ENCODE measurements around the gene ALDH16A1.
A peak's percentile ranks its signal among the peaks of the same experiment; 100 is the strongest.

The ALDH16A1 gene

DNA sequence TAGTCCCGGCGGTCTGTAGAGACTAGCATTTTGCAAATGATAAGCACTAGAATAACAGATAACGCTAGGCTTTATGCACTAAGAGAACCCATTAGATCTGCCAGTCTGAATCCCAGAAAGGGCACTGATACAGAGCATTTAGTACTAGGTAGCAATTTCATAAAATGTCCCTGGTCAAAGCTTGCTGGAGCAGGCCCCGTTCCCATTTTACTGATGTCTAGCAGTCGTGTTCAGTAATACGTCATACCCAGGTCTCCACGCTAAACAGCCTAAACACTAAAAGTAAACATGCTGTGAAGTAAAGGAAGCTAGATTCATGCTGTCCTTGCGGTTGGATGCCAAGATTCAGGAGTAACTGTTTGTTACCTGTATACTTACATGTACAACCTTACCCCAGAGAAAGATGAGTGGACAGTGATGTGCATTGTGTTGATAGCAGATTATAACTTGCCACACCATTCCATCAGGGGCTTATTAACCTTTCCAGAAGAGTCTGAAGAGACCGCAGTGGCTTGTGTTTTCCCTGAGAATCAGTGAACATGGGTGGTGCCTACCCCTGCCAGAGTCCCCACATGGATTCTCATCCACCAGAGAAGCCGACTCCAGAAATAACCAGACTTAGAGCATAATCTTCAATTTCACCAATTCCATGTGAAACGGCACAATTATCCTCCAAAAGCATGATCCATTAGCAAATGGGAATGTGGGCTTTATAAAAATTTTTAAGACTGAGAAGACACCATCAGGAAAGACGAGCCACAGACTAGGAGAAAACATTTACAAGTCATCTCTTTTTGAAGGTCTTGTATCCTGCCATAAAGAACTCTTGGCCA lies 39.8 kb downstream of the ALDH16A1 start:
- no peak overlapping the region for H3K4me3 ChIP-seq (ENCODE audit: low read depth in 1 of 2, low read length in 2 of 2)
- H3K27ac ChIP-seq (ENCODE audit: low read length) = no peak overlapping the region
- H3K36me3 ChIP-seq (ENCODE audit: control insufficient read depth in 1 of 2, insufficient read depth in 2 of 2, low read length in 2 of 2) = peaks cover 42 to 55% of the 10 kb centered on the region in 2 donors
- no peaks in the 10 kb centered on the region for H3K27me3 ChIP-seq (ENCODE audit: low read depth, low read length)
- H3K4me1 ChIP-seq (ENCODE audit: control insufficient read depth in 1 of 2, insufficient read depth in 2 of 2, low read length in 2 of 2) = peaks cover 17 to 30% of the 10 kb centered on the region in 2 donors
- no peaks in the 10 kb centered on the region for H3K9me3 ChIP-seq (ENCODE audit: control insufficient read depth in 1 of 2, low read length in 2 of 2)

- Histone ChIP-seq H3K27me3 (ENCODE audit: low read depth, low read length) (no peaks in the 10 kb centered on the region), H3K4me1 (ENCODE audit: control insufficient read depth in 1 of 2, insufficient read depth in 2 of 2, low read length in 2 of 2) (peaks cover 20 to 42% of the 10 kb centered on the region in 2 donors), H3K27ac (ENCODE audit: low read length) (peak overlapping the region; percentile 99), H3K9me3 (ENCODE audit: control insufficient read depth in 1 of 2, low read length in 2 of 2) (no peaks in the 10 kb centered on the region), H3K4me3 (ENCODE audit: low read depth in 1 of 2, low read length in 2 of 2) (peak overlapping the region; percentile 92 to 97), H3K36me3 (ENCODE audit: control insufficient read depth in 1 of 2, insufficient read depth in 2 of 2, low read length in 2 of 2) (peaks cover 32 to 50% of the 10 kb centered on the region in 2 donors)
These were observed 43.6 kb downstream of the ALDH16A1 start for GRCh38 chr19:49496574-49497008.

DNA sequence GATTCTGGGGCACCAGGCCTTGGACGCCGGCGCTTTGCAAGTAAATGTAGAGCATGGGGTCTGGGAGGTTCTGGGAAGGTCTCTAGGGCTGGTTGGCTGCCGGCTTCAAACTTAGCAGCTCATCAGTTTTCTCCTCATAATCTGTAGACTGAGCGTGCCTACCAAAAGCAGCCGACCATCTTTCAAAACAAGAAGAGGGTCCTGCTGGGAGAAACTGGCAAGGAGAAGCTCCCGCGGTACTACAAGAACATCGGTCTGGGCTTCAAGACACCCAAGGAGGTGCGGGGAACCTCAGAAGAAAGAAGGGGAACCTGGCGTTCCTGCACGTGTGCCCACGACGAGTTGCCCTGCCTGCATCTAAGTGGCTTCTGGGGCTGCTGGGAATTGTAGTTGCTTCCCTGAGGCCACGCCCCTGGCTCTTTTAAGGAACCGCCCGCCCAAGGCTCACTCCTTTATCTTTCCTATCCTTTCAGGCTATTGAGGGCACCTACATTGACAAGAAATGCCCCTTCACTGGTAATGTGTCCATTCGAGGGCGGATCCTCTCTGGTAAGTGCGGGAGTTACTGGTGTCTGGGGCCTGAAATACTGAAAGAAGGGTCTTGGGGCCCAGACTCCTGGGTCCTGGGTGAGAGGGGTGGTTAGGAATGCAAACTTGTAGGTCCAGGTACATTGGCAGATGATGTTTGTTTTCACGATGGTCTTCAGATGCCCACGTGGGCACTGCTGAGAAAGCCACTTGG lies 44.2 kb downstream of the ALDH16A1 start:
- peak overlapping the region; percentile 92 to 97 for H3K4me3 ChIP-seq (ENCODE audit: low read depth in 1 of 2, low read length in 2 of 2)
- no peaks in the 10 kb centered on the region for H3K27me3 ChIP-seq (ENCODE audit: low read depth, low read length)
- H3K4me1 ChIP-seq (ENCODE audit: control insufficient read depth in 1 of 2, insufficient read depth in 2 of 2, low read length in 2 of 2) = peaks cover 20 to 42% of the 10 kb centered on the region in 2 donors
- no peaks in the 10 kb centered on the region for H3K9me3 ChIP-seq (ENCODE audit: control insufficient read depth in 1 of 2, low read length in 2 of 2)
- peaks cover 28 to 43% of the 10 kb centered on the region in 2 donors for H3K36me3 ChIP-seq (ENCODE audit: control insufficient read depth in 1 of 2, insufficient read depth in 2 of 2, low read length in 2 of 2)
- peak overlapping the region; percentile 99 for H3K27ac ChIP-seq (ENCODE audit: low read length)

DNA sequence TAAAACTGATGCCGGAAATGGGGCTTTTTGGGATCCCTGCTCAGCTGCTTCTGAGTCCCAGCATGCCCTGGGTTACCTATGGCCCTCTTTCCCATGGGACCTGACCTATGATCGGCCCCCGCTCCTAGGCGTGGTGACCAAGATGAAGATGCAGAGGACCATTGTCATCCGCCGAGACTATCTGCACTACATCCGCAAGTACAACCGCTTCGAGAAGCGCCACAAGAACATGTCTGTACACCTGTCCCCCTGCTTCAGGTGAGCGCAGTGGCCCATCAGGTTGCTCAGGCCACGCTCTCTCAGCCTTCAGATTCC lies 44.7 kb downstream of the ALDH16A1 start:
- H3K27ac ChIP-seq (ENCODE audit: low read length) = peak overlapping the region; percentile 99
- H3K4me1 ChIP-seq (ENCODE audit: control insufficient read depth in 1 of 2, insufficient read depth in 2 of 2, low read length in 2 of 2) = peaks cover 20 to 42% of the 10 kb centered on the region in 2 donors
- peak overlapping the region; percentile 92 to 97 for H3K4me3 ChIP-seq (ENCODE audit: low read depth in 1 of 2, low read length in 2 of 2)

DNA sequence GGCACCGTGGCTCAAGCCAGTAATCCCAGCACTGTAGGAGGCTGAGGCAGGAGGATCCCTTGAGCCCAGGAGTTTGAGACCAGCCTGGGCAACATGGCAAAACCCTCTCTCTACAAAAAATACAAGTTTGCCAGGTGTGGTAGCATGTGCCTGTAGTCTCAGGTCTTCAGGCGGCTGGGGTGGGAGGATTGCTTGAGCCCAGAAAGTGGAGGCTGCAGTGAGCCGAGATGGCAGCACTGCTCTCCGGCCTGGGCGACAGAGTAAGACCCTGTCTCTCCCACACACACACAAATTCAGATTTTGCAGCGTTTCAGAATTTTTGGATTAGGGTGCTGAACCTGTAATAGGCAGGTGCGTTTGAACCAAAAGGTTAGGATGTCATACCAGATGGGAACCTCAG lies 45.5 kb downstream of the ALDH16A1 start:
- Histone ChIP-seq H3K9me3 (ENCODE audit: control insufficient read depth in 1 of 2, low read length in 2 of 2) (no peaks in the 10 kb centered on the region), H3K4me3 (ENCODE audit: low read depth in 1 of 2, low read length in 2 of 2) (peak overlapping the region in 1 of 2 donors; percentile 5), H3K27ac (ENCODE audit: low read length) (no peak overlapping the region), H3K27me3 (ENCODE audit: low read depth, low read length) (no peaks in the 10 kb centered on the region), H3K4me1 (ENCODE audit: control insufficient read depth in 1 of 2, insufficient read depth in 2 of 2, low read length in 2 of 2) (peaks cover 20 to 42% of the 10 kb centered on the region in 2 donors), H3K36me3 (ENCODE audit: control insufficient read depth in 1 of 2, insufficient read depth in 2 of 2, low read length in 2 of 2) (peaks cover 20 to 32% of the 10 kb centered on the region in 2 donors)

More for the DNA sequence above, 44.7 kb downstream of the ALDH16A1 start:
- Histone ChIP-seq H3K36me3 (ENCODE audit: control insufficient read depth in 1 of 2, insufficient read depth in 2 of 2, low read length in 2 of 2) (peaks cover 23 to 38% of the 10 kb centered on the region in 2 donors), H3K9me3 (ENCODE audit: control insufficient read depth in 1 of 2, low read length in 2 of 2) (no peaks in the 10 kb centered on the region), H3K27me3 (ENCODE audit: low read depth, low read length) (no peaks in the 10 kb centered on the region)

DNA sequence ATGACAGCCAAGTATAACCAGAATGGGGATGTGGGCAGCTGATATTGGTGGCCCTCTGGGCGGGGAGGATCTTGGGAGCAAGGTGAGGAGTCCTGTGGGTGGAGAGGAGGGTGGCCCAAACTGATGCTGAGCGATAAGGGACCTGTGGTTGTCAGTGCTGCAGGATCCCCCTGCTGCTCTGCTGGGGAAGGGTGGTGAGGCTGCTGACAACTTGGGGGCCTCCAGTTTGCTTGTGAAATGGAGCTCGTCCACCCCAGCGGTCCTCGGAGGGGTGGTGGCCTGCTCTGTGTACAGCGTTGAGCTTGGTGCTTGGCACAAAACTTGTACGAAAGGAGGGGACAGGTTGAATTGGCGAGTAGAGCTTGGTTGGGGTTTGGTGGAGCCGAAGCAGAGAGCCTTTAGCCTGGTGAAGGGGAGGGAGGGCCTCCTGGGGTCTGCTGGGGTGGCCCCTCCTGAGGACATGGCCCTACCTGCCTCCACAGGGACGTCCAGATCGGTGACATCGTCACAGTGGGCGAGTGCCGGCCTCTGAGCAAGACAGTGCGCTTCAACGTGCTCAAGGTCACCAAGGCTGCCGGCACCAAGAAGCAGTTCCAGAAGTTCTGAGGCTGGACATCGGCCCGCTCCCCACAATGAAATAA lies 46.1 kb downstream of the ALDH16A1 start:
- no peaks in the 10 kb centered on the region for H3K27me3 ChIP-seq (ENCODE audit: low read depth, low read length)
- peak overlapping the region; percentile 56 for H3K27ac ChIP-seq (ENCODE audit: low read length)
- H3K4me1 ChIP-seq (ENCODE audit: control insufficient read depth in 1 of 2, insufficient read depth in 2 of 2, low read length in 2 of 2) = peaks cover 20 to 42% of the 10 kb centered on the region in 2 donors
- H3K4me3 ChIP-seq (ENCODE audit: low read depth in 1 of 2, low read length in 2 of 2) = peak overlapping the region; percentile 2 to 5
- H3K9me3 ChIP-seq (ENCODE audit: control insufficient read depth in 1 of 2, low read length in 2 of 2) = no peaks in the 10 kb centered on the region
- peaks cover 20 to 32% of the 10 kb centered on the region in 2 donors for H3K36me3 ChIP-seq (ENCODE audit: control insufficient read depth in 1 of 2, insufficient read depth in 2 of 2, low read length in 2 of 2)

DNA sequence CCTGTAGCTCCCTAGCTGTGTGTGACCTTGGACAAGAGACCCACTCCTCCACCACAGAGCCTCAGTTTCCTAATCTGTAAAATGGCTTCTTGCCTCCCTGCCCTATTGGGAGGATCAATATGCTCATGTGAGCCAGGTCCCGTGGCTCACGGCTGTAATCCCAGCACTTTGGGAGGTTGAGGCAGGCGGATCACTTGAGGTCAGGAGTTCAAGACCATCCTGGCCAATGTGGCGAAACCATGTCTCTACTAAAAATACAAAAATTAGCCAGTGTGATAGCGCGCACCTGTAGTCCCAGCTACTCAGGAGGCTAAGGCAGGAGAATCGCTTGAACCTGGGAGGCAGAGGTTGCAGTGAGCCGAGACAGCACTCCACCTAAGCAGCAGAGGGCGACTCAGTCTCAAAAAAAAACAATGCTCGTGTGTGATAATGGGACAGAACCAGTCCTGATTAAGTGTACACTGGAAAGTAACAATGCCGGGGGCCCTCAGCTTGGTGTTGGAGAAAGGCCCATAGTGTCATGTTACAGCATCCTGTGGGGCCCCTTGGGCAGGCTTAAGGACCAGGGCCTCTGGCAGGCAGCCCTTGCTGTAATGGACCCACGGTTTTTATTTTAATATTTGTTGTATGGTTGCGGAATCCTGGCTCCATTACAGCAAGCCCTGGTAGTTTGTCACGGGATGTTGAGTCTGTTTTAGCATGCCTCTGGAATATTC lies 50.0 kb downstream of the ALDH16A1 start:
- Histone ChIP-seq H3K36me3 (ENCODE audit: control insufficient read depth in 1 of 2, insufficient read depth in 2 of 2, low read length in 2 of 2) (peaks cover 12 to 22% of the 10 kb centered on the region in 2 donors), H3K27ac (ENCODE audit: low read length) (no peak overlapping the region), H3K4me3 (ENCODE audit: low read depth in 1 of 2, low read length in 2 of 2) (no peak overlapping the region), H3K27me3 (ENCODE audit: low read depth, low read length) (no peaks in the 10 kb centered on the region), H3K4me1 (ENCODE audit: control insufficient read depth in 1 of 2, insufficient read depth in 2 of 2, low read length in 2 of 2) (peaks cover 13 to 28% of the 10 kb centered on the region in 2 donors), H3K9me3 (ENCODE audit: control insufficient read depth in 1 of 2, low read length in 2 of 2) (no peaks in the 10 kb centered on the region)

GRCh38 chr19:49503582-49503962 lies 50.5 kb downstream of the ALDH16A1 start:
- H3K4me3 ChIP-seq (ENCODE audit: low read depth in 1 of 2, low read length in 2 of 2) = no peak overlapping the region
- no peaks in the 10 kb centered on the region for H3K9me3 ChIP-seq (ENCODE audit: control insufficient read depth in 1 of 2, low read length in 2 of 2)
- peaks cover 7 to 17% of the 10 kb centered on the region in 2 donors for H3K36me3 ChIP-seq (ENCODE audit: control insufficient read depth in 1 of 2, insufficient read depth in 2 of 2, low read length in 2 of 2)
- H3K4me1 ChIP-seq (ENCODE audit: control insufficient read depth in 1 of 2, insufficient read depth in 2 of 2, low read length in 2 of 2) = peaks cover 7 to 23% of the 10 kb centered on the region in 2 donors
- H3K27me3 ChIP-seq (ENCODE audit: low read depth, low read length) = no peaks in the 10 kb centered on the region
- H3K27ac ChIP-seq (ENCODE audit: low read length) = no peak overlapping the region

DNA sequence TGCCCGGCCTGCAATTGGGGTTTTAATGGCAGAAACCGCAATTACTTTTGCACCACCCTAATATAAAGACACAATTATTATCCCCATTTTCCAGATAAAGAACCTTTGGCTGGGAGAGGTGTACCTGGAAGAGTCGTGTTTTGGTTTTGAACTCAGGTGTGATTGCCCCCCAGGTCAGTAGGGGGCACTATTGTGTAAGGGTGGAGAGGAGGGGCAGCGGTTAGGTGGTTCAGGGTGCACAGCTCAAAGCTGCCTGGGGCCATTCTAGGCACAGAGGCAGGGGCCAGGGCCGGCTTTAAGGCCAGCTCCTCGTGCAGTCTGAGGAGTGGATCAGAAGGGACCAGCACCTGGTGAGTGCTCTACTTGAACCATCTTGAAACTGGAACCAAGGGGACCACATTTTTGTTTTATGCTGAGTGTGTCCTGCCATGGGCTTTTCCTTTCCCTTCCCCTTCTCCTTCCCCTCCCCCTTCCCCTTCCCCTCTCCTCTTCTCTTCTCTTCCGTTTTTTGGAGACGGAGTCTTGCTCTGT lies 53.6 kb downstream of the ALDH16A1 start:
- Histone ChIP-seq H3K36me3 (ENCODE audit: control insufficient read depth in 1 of 2, insufficient read depth in 2 of 2, low read length in 2 of 2) (no peaks in the 10 kb centered on the region), H3K4me1 (ENCODE audit: control insufficient read depth in 1 of 2, insufficient read depth in 2 of 2, low read length in 2 of 2) (peaks cover 0 to 5% of the 10 kb centered on the region in 2 donors), H3K9me3 (ENCODE audit: control insufficient read depth in 1 of 2, low read length in 2 of 2) (no peaks in the 10 kb centered on the region), H3K27me3 (ENCODE audit: low read depth, low read length) (no peaks in the 10 kb centered on the region), H3K4me3 (ENCODE audit: low read depth in 1 of 2, low read length in 2 of 2) (no peak overlapping the region), H3K27ac (ENCODE audit: low read length) (no peak overlapping the region)

DNA sequence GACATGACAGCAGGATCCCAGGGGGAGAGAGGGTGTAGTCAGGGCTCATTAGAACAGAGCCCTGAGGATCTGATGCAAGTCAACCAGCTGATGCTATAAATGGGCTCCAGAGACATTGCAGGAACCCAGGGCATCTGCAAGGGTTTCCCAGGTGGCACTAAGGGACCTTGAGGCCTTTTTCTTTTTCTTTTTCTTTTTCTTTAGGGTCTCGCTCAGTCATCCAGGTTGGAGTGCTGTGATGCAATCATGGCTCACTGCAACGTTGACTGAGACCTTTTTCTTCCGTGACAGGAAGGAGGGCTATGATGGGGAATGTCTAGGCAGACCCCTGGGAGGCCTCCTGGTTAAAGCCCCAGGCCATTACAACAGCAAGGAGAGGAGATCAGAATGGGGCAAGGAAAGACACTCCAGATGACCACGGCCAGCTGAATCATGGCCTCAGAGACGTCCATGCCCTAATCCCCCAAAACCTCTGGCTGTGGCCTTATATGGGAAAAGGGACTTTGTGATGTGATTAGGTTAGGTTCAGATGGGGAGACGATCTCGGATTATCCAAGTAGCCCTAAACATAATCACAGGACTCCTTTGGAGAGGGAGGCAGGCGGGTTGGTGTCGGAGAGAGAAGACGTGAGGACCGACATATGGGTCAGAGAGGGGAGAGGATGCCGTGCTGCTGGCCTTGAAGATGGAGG lies 54.9 kb downstream of the ALDH16A1 start:
- no peaks in the 10 kb centered on the region for H3K36me3 ChIP-seq (ENCODE audit: control insufficient read depth in 1 of 2, insufficient read depth in 2 of 2, low read length in 2 of 2)
- H3K9me3 ChIP-seq (ENCODE audit: control insufficient read depth in 1 of 2, low read length in 2 of 2) = no peaks in the 10 kb centered on the region
- no peak overlapping the region for H3K27ac ChIP-seq (ENCODE audit: low read length)
- no peaks in the 10 kb centered on the region for H3K27me3 ChIP-seq (ENCODE audit: low read depth, low read length)
- peaks cover 0 to 10% of the 10 kb centered on the region in 2 donors for H3K4me1 ChIP-seq (ENCODE audit: control insufficient read depth in 1 of 2, insufficient read depth in 2 of 2, low read length in 2 of 2)
- no peak overlapping the region for H3K4me3 ChIP-seq (ENCODE audit: low read depth in 1 of 2, low read length in 2 of 2)
